GM18499 (cell line): Measurements from ENCODE around the gene MIA2.
"Not testable (repeated sequence)": the region's sequence is repeated elsewhere in the genome, so short reads cannot be mapped to it uniquely, and the experiment has no call there.

Experiments used
- ATAC-seq: cut with Tn5 transposase; IDR thresholded peaks from one replicate; pipeline ENCODE4 v1.9.1; 2021; ENCODE audit warnings: moderate number of reproducible peaks; ENCODE audit not compliant: insufficient read depth, unreplicated experiment

The MIA2 gene

GRCh38 chr14:39320318-39320717 is 86.6 kb downstream of the MIA2 start:
- ATAC-seq, result no peak

- no peak for ATAC-seq
Observed at GRCh38 chr14:39322807-39323206, 89.1 kb downstream of the MIA2 start.

- ATAC-seq, result no peak
Observed at GRCh38 chr14:39324097-39324496, 90.4 kb downstream of the MIA2 start.

GRCh38 chr14:39339003-39339402 is 105.3 kb downstream of the MIA2 start:
- no peak for ATAC-seq

- not testable (repeated sequence) for ATAC-seq
Observed at GRCh38 chr14:39341126-39341525, 107.4 kb downstream of the MIA2 start.

GRCh38 chr14:39342768-39343167 is 109.1 kb downstream of the MIA2 start:
- ATAC-seq, result no peak

GRCh38 chr14:39343614-39344013 is 109.9 kb downstream of the MIA2 start:
- ATAC-seq, result no peak

- ATAC-seq, result no peak
Observed at GRCh38 chr14:39350866-39351265, 117.2 kb downstream of the MIA2 start.

- no peak for ATAC-seq
Observed at GRCh38 chr14:39351708-39352107, 118.0 kb downstream of the MIA2 start.

GRCh38 chr14:39359069-39359468 is 125.4 kb downstream of the MIA2 start:
- ATAC-seq, result not testable (repeated sequence)

GRCh38 chr14:39360316-39360715 is 126.6 kb downstream of the MIA2 start:
- no peak for ATAC-seq

- not testable (repeated sequence) for ATAC-seq
Observed at GRCh38 chr14:39361556-39361955, 127.8 kb downstream of the MIA2 start.

GRCh38 chr14:39364509-39364908 is 130.8 kb downstream of the MIA2 start:
- no peak for ATAC-seq

GRCh38 chr14:39365354-39365753 is 131.6 kb downstream of the MIA2 start:
- ATAC-seq, result no peak

- ATAC-seq, result no peak
Observed at GRCh38 chr14:39366460-39367386, 133.0 kb downstream of the MIA2 start.

GRCh38 chr14:39367387-39367751 is 133.7 kb downstream of the MIA2 start:
- no peak for ATAC-seq

GRCh38 chr14:39368261-39368959 is 134.7 kb downstream of the MIA2 start:
- ATAC-seq, result no peak

GRCh38 chr14:39369029-39369428 is 135.3 kb downstream of the MIA2 start:
- ATAC-seq, result no peak

GRCh38 chr14:39370415-39370814 is 136.7 kb downstream of the MIA2 start:
- no peak for ATAC-seq

GRCh38 chr14:39372656-39373055 is 138.9 kb downstream of the MIA2 start:
- ATAC-seq, result no peak

- no peak for ATAC-seq
Observed at GRCh38 chr14:39374851-39375250, 141.1 kb downstream of the MIA2 start.
